Bronchial epithelial cell (primary cell): ENCODE data around the gene HLA-DMA. TPM values are rescaled to one million over a fixed set of nuclear protein-coding genes. Genes with fewer than 3 reads are reported as not detected.

Experiments used
- DNase-seq: peaks from one replicate; pipeline ENCODE4 v3.0.0-alpha.2; 2010; ENCODE audit warnings: low read depth
- FAIRE-seq: peaks from 2 replicates; lab custom pipeline; 2011; peaks lifted over from hg19 to GRCh38; lab: Jason Lieb, UNC
- H3K27me3 ChIP-seq: 2 replicates; pipeline ENCODE4 v1.5.1; 2011; ENCODE audit warnings: low read length; ENCODE audit not compliant: control insufficient read depth, insufficient read depth
- H3K36me3 ChIP-seq: 2 replicates; pipeline ENCODE4 v1.5.1; 2011; ENCODE audit warnings: low read length; ENCODE audit not compliant: control insufficient read depth, insufficient read depth
- H3K4me3 ChIP-seq: 2 replicates; pipeline ENCODE4 v1.5.1; 2011; ENCODE audit warnings: mild to moderate bottlenecking, low read depth, low read length, control low read depth
- total RNA-seq: library from RNA; depleted of rRNA; stranded (reverse); fragments of >200 nt; gene quantifications from 2 replicates; pipeline ENCODE4 v1.2.1, GENCODE V29; 2014
- TF ChIP-seq, protein P1 (sequence below): IDR thresholded peaks from 2 replicates; pipeline ENCODE4 v1.5.1; 2011; ENCODE audit warnings: mild to moderate bottlenecking, moderate library complexity, low read length, control low read depth, inconsistent platforms; ENCODE audit not compliant: insufficient read depth, severe bottlenecking

HLA-DMA gene
- total RNA-seq, 1 donor from 2014 or later, result 0.26 TPM

DNA sequence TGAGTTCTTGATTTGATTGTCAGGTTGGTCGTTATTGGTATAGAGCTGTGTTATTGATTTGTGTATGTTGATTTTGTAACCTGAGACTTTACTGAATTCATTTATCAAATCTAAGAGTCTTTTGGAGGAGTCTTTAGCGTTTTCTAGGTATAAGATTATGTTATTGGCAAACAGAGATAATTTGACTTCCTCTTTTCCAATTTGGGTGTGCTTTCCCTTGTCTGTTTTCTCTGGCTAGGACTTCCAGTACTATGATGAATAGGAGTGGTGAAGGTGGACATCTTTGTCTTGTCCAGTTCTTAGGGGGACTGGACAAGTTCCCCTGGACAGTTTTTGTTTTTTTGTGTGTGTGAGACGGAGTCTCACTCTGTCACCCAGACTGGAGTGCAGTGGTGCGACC, 39.1 kb upstream of the HLA-DMA start:
- Histone ChIP-seq H3K36me3 (no peaks in the 10 kb centered on the region), H3K4me3 (no peak overlapping the region), H3K27me3 (no peaks in the 10 kb centered on the region)
- TF ChIP-seq, protein P1, sequence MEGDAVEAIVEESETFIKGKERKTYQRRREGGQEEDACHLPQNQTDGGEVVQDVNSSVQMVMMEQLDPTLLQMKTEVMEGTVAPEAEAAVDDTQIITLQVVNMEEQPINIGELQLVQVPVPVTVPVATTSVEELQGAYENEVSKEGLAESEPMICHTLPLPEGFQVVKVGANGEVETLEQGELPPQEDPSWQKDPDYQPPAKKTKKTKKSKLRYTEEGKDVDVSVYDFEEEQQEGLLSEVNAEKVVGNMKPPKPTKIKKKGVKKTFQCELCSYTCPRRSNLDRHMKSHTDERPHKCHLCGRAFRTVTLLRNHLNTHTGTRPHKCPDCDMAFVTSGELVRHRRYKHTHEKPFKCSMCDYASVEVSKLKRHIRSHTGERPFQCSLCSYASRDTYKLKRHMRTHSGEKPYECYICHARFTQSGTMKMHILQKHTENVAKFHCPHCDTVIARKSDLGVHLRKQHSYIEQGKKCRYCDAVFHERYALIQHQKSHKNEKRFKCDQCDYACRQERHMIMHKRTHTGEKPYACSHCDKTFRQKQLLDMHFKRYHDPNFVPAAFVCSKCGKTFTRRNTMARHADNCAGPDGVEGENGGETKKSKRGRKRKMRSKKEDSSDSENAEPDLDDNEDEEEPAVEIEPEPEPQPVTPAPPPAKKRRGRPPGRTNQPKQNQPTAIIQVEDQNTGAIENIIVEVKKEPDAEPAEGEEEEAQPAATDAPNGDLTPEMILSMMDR, result no peak
- FAIRE-seq (no peak), DNase-seq (no peak)

DNA sequence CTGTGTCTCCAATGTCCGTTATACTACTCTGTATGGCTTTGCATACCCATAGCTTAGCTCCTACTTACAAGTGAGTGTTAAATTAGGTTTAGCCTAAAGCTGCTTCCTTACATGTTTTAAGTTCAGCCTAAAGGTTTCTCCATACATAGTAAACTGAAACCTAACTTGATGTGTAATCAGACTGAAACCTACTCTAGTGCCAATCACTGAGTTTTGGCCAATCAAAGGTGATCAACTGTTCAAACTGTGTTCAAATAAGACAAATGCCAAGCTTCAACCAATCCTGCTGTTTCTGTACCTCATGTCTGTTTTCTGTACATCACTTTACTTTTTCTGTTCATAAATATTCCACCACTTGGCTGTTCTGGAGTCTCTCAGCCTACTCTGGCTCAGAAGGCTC, 36.5 kb upstream of the HLA-DMA start:
- TF ChIP-seq, protein P1, result no peak
- Histone ChIP-seq H3K4me3 (no peak overlapping the region), H3K27me3 (no peaks in the 10 kb centered on the region), H3K36me3 (no peaks in the 10 kb centered on the region)
- peak; percentile 39 for DNase-seq
- no peak for FAIRE-seq

DNA sequence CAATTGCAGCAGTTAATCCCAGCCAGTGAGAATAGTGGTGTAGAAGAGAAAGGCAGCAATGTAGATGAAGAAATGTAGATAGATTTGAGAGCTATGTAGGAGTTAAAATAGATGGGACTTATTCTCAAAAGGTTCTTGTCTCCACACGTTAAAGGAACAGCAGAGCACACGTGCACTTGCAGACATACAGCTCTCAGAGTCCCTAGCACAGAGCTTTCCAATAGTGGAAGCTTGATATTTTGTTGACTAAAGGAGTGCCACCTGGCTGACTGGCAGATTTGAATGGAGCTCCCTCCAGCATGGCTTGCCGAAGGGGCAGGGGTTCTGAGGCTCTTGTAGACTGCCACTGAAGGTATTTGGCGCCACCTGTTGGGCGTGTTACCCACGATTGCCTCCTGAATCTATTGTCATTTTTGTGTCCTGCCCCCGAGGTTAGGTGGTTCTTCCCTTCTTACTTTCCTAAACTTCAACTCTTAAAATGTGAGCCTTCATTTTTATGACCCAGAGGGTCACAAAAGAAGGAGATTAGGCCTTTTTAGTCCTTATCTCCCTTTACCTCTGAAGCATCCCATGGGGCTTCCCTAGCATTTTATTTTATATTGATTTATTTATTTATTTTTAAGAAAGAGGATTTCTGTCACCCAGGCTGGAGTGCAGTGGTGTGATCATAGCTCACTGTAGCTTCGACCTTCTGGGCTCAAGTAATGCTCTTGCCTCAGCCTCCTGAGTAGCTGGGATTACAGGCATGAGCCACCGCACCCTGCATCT, 31.9 kb upstream of the HLA-DMA start:
- Histone ChIP-seq H3K36me3 (peaks cover 10% of the 10 kb centered on the region), H3K27me3 (no peaks in the 10 kb centered on the region), H3K4me3 (no peak overlapping the region)
- peak; percentile 83 for DNase-seq
- TF ChIP-seq, protein P1, result peak; percentile 94
- no peak for FAIRE-seq

DNA sequence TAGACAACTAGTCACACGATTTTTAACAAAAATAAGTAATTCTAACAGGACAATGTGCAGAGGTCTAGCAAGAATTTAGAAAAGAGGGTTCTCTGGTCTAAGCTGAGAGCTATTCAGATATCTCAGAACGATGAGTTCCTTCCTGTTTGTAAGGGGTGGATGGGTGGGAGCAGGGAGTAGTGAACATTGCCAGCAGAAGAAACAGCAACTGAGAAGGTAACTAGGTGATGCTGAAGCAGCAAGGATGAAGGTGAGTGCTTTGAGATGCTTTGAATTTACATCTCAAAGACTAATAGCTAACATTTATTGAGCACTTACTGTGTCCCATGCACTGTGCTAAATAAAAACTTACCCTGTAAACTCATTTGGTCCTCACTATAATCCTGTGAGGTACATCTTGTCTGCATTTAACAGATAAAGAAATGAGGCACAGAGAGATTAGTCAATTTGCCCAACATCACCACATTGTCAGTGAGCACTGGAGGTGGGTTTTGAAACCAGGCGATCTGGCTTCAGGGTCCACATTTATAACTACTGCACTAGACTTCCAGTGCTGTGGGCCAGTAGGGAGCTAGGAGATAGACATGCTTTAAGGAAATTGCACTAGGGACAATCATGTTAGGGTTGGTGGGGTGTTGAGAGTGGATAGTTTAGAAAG, 31.2 kb upstream of the HLA-DMA start:
- H3K27me3 ChIP-seq, result no peaks in the 10 kb centered on the region
- DNase-seq (peak; percentile 21), FAIRE-seq (no peak)
- TF ChIP-seq, protein P1, result no peak
- peaks cover 13% of the 10 kb centered on the region for H3K36me3 ChIP-seq
- H3K4me3 ChIP-seq, result no peak overlapping the region

DNA sequence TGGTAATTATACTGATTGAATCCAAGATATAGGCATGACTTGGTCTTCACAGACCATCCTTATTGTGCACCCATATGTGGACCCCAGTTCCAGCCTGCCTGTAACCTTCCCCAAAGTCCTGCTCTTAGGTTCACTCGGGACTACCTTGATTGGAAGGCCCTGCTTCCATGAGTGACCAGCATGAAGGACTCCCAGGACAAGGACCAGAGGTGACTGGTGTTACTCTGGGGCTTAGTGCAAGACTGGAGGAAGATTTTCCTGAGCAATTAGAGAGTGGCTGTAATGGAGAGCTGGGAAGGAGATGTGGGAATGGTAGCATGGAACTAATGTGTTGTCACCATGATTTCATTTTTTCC, 30.6 kb upstream of the HLA-DMA start:
- DNase-seq (no peak), FAIRE-seq (no peak)
- H3K4me3 ChIP-seq, result no peak overlapping the region
- peaks cover 14% of the 10 kb centered on the region for H3K36me3 ChIP-seq
- TF ChIP-seq, protein P1, result no peak
- H3K27me3 ChIP-seq, result no peaks in the 10 kb centered on the region
